ENCODE data around the gene MSL1. TPM values are rescaled to one million over a fixed set of nuclear protein-coding genes. Genes with fewer than 3 reads are reported as not detected.

Gene MSL1
- total and polyA plus RNA-seq, 2 of the 13 experiments (the other 11 are each of a cell fraction or from before 2014, with no cell fraction given): 63.8 to 88.5 TPM

GRCh38 chr17:40124279-40125141 is 2.7 kb downstream of the MSL1 start:
- peak overlapping the region; percentile 91 to 98 (median 97) for H3K4me3 ChIP-seq (replicated peaks in 1 of 3; ENCODE audit: insufficient read depth in 1 of 3, low read depth in 2 of 3, low read length in 3 of 3)
- H3K27ac ChIP-seq (ENCODE audit: extremely low read length, insufficient read depth, low read length): peak overlapping the region; percentile 74
- peak; percentile 57 for FAIRE-seq
- peaks cover 26% of the 10 kb centered on the region for H4K20me1 ChIP-seq (ENCODE audit: insufficient read depth, low read length)
- in situ Hi-C loops (cut with HindIII; ENCODE audit: extremely low pct_ligation_motif_present, low pct_unique_long_range_greater_than_20kb): no loop called here
- no peaks in the 10 kb centered on the region; a peak in 1 of 5 replicates for H3K27me3 ChIP-seq (ENCODE audit: control insufficient read depth in 1 of 2, insufficient read depth in 2 of 2, low read length in 2 of 2)
- H3K4me2 ChIP-seq (ENCODE audit: low read depth, low read length): peak overlapping the region; percentile 91
- DNase-seq (ENCODE audit: low spot score): no peak
- 9% methylated on average over 9 of the region's 9 CpGs for WGBS (ENCODE audit: low lambda C conversion rate)
- H3K9ac ChIP-seq (ENCODE audit: insufficient read depth, low read depth, low read length): peak overlapping the region; percentile 97
- peaks cover 36% of the 10 kb centered on the region for H3K4me1 ChIP-seq (ENCODE audit: insufficient read depth, low read length)
- intact Hi-C loops (cut with micrococcal nuclease; ENCODE audit: unreplicated experiment): no loop called here
- BruUV-seq (replicated peaks): no TSS peak
- CTCF ChIA-PET (ENCODE audit: low intra/inter-chr PET ratio, low total read pairs): no interaction called here
- peaks cover 15 to 30% of the 10 kb centered on the region in 2 experiments for H3K36me3 ChIP-seq (replicated peaks in 1 of 2; ENCODE audit: control insufficient read depth in 1 of 2, insufficient read depth in 2 of 2, low read length in 2 of 2)
- no peak overlapping the region for H2AFZ ChIP-seq (ENCODE audit: low read length)
- peaks cover 56% of the 10 kb centered on the region for H3K79me2 ChIP-seq (ENCODE audit: insufficient read depth, low read length)
- no peaks in the 10 kb centered on the region for H3K9me3 ChIP-seq (ENCODE audit: low read length)
- POLR2A ChIA-PET: interaction anchor here (0.8 to 11.1 kb wide), 7 partner anchors 8 to 44 kb away, joined by 3 to 150 read pairs (median 10); partner anchors contain the start of genes CASC3 and NR1D1
- ATAC-seq: no peak
- no peak for TF ChIP-seq ZMYM3 (CRISPR knock-in tag; IDR thresholded peaks at IDR 0.05)
- TF ChIP-seq ZNF800 (CRISPR knock-in tag; IDR thresholded peaks at IDR 0.05): 0 out of 2 replicates have a peak, but pooled peaks have one; percentile 56
- peak; percentile 36 for TF ChIP-seq XRCC5 (optimal IDR thresholded peaks at IDR 0.05; ENCODE audit: low read length)
- TF ChIP-seq CREM (IDR thresholded peaks at IDR 0.05): no peak
- TF ChIP-seq CREM (CRISPR knock-in tag; IDR thresholded peaks at IDR 0.05): no peak
- TF ChIP-seq ZBTB10 (CRISPR knock-in tag; IDR thresholded peaks at IDR 0.05; ENCODE audit: borderline replicate concordance): no peak
- TF ChIP-seq ZSCAN12 (CRISPR knock-in tag; IDR thresholded peaks at IDR 0.05): no peak
- TF ChIP-seq SMAD3 (CRISPR knock-in tag; IDR thresholded peaks at IDR 0.05): no peak
- no peak for TF ChIP-seq ZHX1 (CRISPR knock-in tag; IDR thresholded peaks at IDR 0.05; ENCODE audit: low read depth)
- no peak for TF ChIP-seq MTF1 (CRISPR knock-in tag; IDR thresholded peaks at IDR 0.05)
- TF ChIP-seq POLR2AphosphoS2 (IDR thresholded peaks at IDR 0.05; ENCODE audit: low read depth, low read length): no peak
- TF ChIP-seq MXI1 (IDR thresholded peaks at IDR 0.05; ENCODE audit: borderline replicate concordance, low read depth, low read length): no peak
- TF ChIP-seq ZNF772 (CRISPR knock-in tag; IDR thresholded peaks at IDR 0.05): no peak
- TF ChIP-seq MYPOP (CRISPR knock-in tag; IDR thresholded peaks at IDR 0.05): 0 out of 2 replicates have a peak, but pooled peaks have one; percentile 9
- TF ChIP-seq NR2C2 (CRISPR knock-in tag; IDR thresholded peaks at IDR 0.05; ENCODE audit: borderline replicate concordance): no peak
